ENCODE data around the gene IFRD1. TPM values are rescaled to one million over a fixed set of nuclear protein-coding genes. Genes with fewer than 3 reads are reported as not detected.
A peak's percentile ranks its signal among the peaks of the same experiment; 100 is the strongest.

The IFRD1 gene
- polyA plus RNA-seq, 1 donor (not counting 4 experiments of a cell fraction or from before 2014, with no cell fraction given), result 38.3 TPM

- peak overlapping the region; percentile 99 for H3K9ac ChIP-seq (ENCODE audit: control insufficient read depth, extremely low read depth, insufficient read depth, low read length)
- no peaks in the 10 kb centered on the region for H3K27me3 ChIP-seq (ENCODE audit: control insufficient read depth, extremely low read depth, insufficient read depth, low read length)
- peaks cover 6% of the 10 kb centered on the region for H4K20me1 ChIP-seq (ENCODE audit: control insufficient read depth, extremely low read depth, insufficient read depth, low read length)
- peaks cover 56% of the 10 kb centered on the region for H3K79me2 ChIP-seq (ENCODE audit: control insufficient read depth, insufficient read depth, low read length)
- FAIRE-seq (peak; percentile 75), DNase-seq (ENCODE audit: low read depth, low spot score) (no peak)
- peaks cover 26% of the 10 kb centered on the region for H3K4me1 ChIP-seq (ENCODE audit: control insufficient read depth, extremely low read depth, insufficient read depth, low read length)
- no peaks in the 10 kb centered on the region for H3K9me1 ChIP-seq (ENCODE audit: control insufficient read depth, extremely low read depth, insufficient read depth, low read length)
- peak overlapping the region; percentile 60 for H2AFZ ChIP-seq (ENCODE audit: control insufficient read depth, low read length)
- no peaks in the 10 kb centered on the region for H3K9me3 ChIP-seq (ENCODE audit: control insufficient read depth, low read depth, low read length)
- H3K36me3 ChIP-seq (ENCODE audit: control insufficient read depth in 2 of 2, extremely low read depth in 1 of 2, insufficient read depth in 2 of 2, low read length in 2 of 2), result peaks cover 0 to 5% of the 10 kb centered on the region in 2 experiments
- H3K4me3 ChIP-seq (ENCODE audit: control insufficient read depth in 2 of 3, extremely low read depth in 1 of 3, insufficient read depth in 2 of 3, low read depth in 1 of 3, low read length in 3 of 3), result peak overlapping the region; percentile 93 to 100 (median 97)
- peak overlapping the region; percentile 97 for H3K4me2 ChIP-seq (ENCODE audit: control insufficient read depth, extremely low read depth, insufficient read depth, low read depth, low read length)
- TF ChIP-seq EZH2 (IDR thresholded peaks at IDR 0.05; ENCODE audit: low read length), result no peak
- no peak for TF ChIP-seq CTCF (optimal IDR thresholded peaks at IDR 0.05 in 1 of 3, IDR thresholded peaks at IDR 0.05 in 1 of 3, conservative IDR thresholded peaks at IDR 0.05 in 1 of 3; ENCODE audit: extremely low read depth in 1 of 3, insufficient read depth in 2 of 3, low read length in 3 of 3)
- dilution Hi-C loops (cut with MboI; ENCODE audit: extremely low pct_ligation_motif_present, low sequenced_read_pairs), result no loop called here
- peak overlapping the region; percentile 96 for H3K27ac ChIP-seq (ENCODE audit: control insufficient read depth, insufficient read depth, low read length)
These were observed 824 bp downstream of the IFRD1 start for GRCh38 chr7:112450807-112451761.

- peaks cover 0 to 7% of the 10 kb centered on the region in 2 experiments for H3K36me3 ChIP-seq (ENCODE audit: control insufficient read depth in 2 of 2, extremely low read depth in 1 of 2, insufficient read depth in 2 of 2, low read length in 2 of 2)
- H3K27ac ChIP-seq (ENCODE audit: control insufficient read depth, insufficient read depth, low read length), result peak overlapping the region; percentile 96
- DNase-seq (ENCODE audit: low read depth, low spot score) (no peak), FAIRE-seq (peak; percentile 9)
- H3K79me2 ChIP-seq (ENCODE audit: control insufficient read depth, insufficient read depth, low read length), result peaks cover 61% of the 10 kb centered on the region
- no peaks in the 10 kb centered on the region for H3K9me1 ChIP-seq (ENCODE audit: control insufficient read depth, extremely low read depth, insufficient read depth, low read length)
- dilution Hi-C loops (cut with MboI; ENCODE audit: extremely low pct_ligation_motif_present, low sequenced_read_pairs), result no loop called here
- TF ChIP-seq CTCF (optimal IDR thresholded peaks at IDR 0.05 in 1 of 3, IDR thresholded peaks at IDR 0.05 in 1 of 3, conservative IDR thresholded peaks at IDR 0.05 in 1 of 3; ENCODE audit: extremely low read depth in 1 of 3, insufficient read depth in 2 of 3, low read length in 3 of 3) (peak in 2 of 3 experiments; percentile 23 to 38), EZH2 (IDR thresholded peaks at IDR 0.05; ENCODE audit: low read length) (no peak)
- peak overlapping the region; percentile 93 to 100 (median 97) for H3K4me3 ChIP-seq (ENCODE audit: control insufficient read depth in 2 of 3, extremely low read depth in 1 of 3, insufficient read depth in 2 of 3, low read depth in 1 of 3, low read length in 3 of 3)
- peak overlapping the region; percentile 99 for H3K9ac ChIP-seq (ENCODE audit: control insufficient read depth, extremely low read depth, insufficient read depth, low read length)
- peak overlapping the region; percentile 97 for H3K4me2 ChIP-seq (ENCODE audit: control insufficient read depth, extremely low read depth, insufficient read depth, low read depth, low read length)
- H3K4me1 ChIP-seq (ENCODE audit: control insufficient read depth, extremely low read depth, insufficient read depth, low read length), result peaks cover 26% of the 10 kb centered on the region
- peaks cover 6% of the 10 kb centered on the region for H4K20me1 ChIP-seq (ENCODE audit: control insufficient read depth, extremely low read depth, insufficient read depth, low read length)
- H2AFZ ChIP-seq (ENCODE audit: control insufficient read depth, low read length), result no peak overlapping the region
- H3K27me3 ChIP-seq (ENCODE audit: control insufficient read depth, extremely low read depth, insufficient read depth, low read length), result no peaks in the 10 kb centered on the region
- H3K9me3 ChIP-seq (ENCODE audit: control insufficient read depth, low read depth, low read length), result no peaks in the 10 kb centered on the region
These were observed 2.0 kb downstream of the IFRD1 start for GRCh38 chr7:112452102-112452888.
